Loucy (cell line): Measurements from ENCODE around the gene ADAMTS4.

Experiments
- EZH2phosphoT487 ChIP-seq: fragments of 200-600 bp; IDR thresholded peaks from 2 replicates; pipeline ENCODE4 v1.6.1; 2018; ENCODE audit warnings: antibody characterized with exemption, mild to moderate bottlenecking, moderate library complexity, borderline replicate concordance
- TF ChIP-seq, protein P1 (sequence below): fragments of 200-600 bp; sonication (generic); conservative IDR thresholded peaks from 2 replicates; pipeline ENCODE4 v1.5.1; 2014; ENCODE audit warnings: mild to moderate bottlenecking, antibody characterized with exemption, low read length

DNA sequence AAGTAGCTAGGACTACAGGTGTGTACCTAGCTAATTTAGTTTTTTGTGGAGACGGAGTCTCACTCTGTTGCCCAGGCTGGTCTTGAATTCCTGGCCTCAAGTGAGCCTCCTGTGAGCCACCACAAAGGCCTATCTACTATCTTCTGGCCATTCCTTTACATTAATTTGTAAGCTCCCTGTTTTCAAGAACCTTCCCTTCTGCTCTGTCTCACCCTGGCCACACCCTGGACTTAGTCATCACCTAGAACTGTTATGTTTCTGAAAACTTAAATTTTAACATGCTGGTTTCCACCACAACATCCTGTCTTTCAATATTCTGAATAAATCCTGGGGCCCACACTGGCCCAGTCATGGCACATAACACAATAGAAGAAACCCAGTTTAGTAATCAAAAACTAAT lies 16.6 kb downstream of the ADAMTS4 start:
- TF ChIP-seq, protein P1, sequence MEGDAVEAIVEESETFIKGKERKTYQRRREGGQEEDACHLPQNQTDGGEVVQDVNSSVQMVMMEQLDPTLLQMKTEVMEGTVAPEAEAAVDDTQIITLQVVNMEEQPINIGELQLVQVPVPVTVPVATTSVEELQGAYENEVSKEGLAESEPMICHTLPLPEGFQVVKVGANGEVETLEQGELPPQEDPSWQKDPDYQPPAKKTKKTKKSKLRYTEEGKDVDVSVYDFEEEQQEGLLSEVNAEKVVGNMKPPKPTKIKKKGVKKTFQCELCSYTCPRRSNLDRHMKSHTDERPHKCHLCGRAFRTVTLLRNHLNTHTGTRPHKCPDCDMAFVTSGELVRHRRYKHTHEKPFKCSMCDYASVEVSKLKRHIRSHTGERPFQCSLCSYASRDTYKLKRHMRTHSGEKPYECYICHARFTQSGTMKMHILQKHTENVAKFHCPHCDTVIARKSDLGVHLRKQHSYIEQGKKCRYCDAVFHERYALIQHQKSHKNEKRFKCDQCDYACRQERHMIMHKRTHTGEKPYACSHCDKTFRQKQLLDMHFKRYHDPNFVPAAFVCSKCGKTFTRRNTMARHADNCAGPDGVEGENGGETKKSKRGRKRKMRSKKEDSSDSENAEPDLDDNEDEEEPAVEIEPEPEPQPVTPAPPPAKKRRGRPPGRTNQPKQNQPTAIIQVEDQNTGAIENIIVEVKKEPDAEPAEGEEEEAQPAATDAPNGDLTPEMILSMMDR, result no peak
- TF ChIP-seq EZH2phosphoT487, result no peak
